LNCAP (cell line): ENCODE results near the gene PM20D2.

Source experiments
- CTCF ChIP-seq: fragments of 450-650 bp; IDR thresholded peaks from 2 replicates; pipeline ENCODE4 v1.5.1; 2017; ENCODE audit warnings: mild to moderate bottlenecking

Gene PM20D2

GRCh38 chr6:89197141-89197540 lies 51.3 kb downstream of the PM20D2 start:
- TF ChIP-seq CTCF, result no peak

GRCh38 chr6:89198235-89198634 lies 52.4 kb downstream of the PM20D2 start:
- TF ChIP-seq CTCF, result no peak

DNA sequence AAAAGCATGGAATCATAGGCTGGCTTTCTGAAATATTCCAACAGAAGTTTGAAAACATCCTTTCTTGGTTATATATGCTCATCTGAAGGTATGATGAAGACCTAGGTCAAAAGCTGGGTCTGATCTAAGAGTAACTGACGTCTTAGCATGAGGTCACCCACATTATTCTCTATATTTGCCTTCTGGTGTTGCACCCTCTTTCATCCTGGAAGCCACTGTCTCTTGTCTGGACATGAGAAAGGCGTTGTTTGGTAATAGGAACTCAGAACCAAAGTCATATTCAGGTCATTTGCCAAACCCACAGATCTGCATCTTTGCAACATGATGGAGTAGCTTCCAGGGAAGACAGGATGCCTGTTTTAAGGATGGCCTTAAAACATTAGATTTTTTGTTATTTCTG lies 53.7 kb downstream of the PM20D2 start:
- TF ChIP-seq CTCF, result no peak

DNA sequence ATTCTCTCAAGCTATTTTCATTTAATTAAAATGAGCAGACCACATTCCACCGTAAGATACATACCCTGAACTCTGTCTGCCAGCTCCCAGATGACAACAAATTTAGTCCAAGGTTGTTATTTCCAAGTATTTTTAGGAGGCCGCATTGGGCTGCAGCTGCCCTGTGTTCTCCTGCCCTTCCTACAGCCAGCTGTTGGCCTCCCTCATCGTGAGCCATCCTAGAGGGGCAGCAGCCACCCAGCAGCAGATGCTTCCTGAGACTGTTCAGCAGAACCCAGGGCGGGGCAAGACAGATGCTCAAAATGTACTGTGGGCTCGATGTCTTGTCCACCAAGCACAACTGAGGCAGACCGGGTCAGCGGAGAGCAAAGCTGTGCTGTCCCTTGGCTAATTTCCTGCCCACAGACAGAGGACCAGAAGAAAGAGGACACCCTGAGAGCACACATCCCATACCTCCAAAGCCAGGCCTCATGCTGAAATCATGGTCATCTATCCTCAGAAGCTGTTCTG lies 54.9 kb downstream of the PM20D2 start:
- TF ChIP-seq CTCF, result no peak

DNA sequence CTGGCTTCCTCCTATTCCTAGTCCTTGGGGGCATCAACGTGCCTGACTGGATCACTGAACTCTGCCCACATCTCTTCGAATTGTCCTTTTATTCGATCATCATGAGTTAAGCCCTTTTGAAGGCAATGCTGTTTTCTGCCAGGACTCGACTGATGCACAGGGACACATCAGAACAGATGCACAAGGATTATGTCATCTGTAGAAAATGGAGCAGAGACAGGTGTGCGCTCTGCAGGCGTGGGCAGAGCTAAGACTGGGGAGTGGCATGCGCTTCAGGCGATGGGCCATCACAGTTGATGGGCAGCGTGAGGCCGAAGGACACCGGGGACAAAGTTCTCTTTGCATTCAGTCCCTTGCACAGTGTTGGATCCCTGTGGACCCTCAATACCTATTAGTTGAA lies 58.2 kb downstream of the PM20D2 start:
- TF ChIP-seq CTCF, result no peak

- no peak for TF ChIP-seq CTCF
These were observed 60.0 kb downstream of the PM20D2 start for GRCh38 chr6:89205819-89206218.

GRCh38 chr6:89208551-89208950 lies 62.7 kb downstream of the PM20D2 start:
- TF ChIP-seq CTCF, result no peak

DNA sequence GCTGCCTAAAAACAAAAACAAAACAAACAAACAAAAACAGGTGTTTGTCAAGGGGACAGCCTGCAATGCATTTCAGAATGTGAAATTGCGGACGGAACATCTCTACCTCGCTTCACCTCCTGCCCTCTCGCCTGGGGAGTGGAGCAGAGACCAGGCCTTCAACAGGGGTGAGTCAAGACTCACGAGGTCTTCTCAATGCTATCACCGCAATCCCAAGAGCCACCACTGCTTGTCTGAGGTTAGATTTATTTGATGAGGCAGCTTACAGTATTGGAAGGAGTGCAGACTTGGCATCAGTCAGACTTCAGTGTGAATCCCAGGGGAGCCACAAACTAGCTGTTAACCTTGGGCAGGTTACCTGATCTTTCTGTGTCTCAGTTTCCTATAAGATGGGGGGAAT lies 63.6 kb downstream of the PM20D2 start:
- no peak for TF ChIP-seq CTCF
